Activated CD4-positive, alpha-beta T cell treated with anti-CD3 and anti-CD28 coated beads for 4 hours (primary cell): ENCODE data around the gene KCNF1.

Source experiments
- DNase-seq, 2 donors: peaks; one replicate each; pipeline ENCODE4 v3.0.0-alpha.2; 2020

Gene KCNF1

DNA sequence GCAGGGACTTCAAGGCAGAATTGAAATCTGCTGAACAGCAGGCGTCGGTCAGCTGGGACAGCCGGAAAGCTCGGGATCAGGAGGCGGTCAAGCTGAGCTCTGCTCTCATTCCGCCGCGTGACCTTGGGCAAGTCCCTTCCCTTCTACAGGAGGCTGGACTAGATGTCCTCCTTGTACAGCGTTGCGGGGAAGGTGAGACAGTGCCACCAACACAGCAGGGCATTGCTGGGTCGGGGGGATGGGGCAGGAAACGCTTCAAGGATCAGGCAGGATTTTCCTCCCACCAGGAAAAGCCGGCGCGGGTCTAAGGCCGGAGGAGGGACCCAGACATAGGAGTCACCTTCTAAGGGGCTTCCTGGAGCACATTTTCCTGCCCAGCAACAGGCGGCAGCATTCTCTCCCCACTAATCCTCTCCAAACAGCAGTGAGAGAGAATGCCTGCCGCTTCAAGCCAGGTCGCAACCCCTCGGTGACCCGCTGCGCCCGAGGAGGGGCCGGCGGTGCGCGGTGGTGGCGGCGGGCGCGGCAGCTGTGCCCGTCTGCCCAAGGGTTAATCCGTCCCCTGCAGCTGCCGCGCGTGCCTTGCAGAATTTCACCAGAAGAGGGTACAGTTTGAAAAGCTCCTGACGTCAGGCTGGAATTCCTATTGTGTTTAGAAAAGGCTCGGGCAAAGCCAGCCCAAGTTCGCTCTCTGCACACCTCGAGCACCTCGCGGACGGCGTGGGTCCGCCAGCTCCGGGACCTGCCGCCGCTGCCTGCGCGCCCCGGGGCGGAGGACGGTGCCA, at the start of gene KCNF1:
KCNF1 (plus strand) TSS at position 644 of the 785 bp plus-strand sequence. CDS start 493 bp downstream, outside the sequence.
- DNase-seq, result no peak

DNA sequence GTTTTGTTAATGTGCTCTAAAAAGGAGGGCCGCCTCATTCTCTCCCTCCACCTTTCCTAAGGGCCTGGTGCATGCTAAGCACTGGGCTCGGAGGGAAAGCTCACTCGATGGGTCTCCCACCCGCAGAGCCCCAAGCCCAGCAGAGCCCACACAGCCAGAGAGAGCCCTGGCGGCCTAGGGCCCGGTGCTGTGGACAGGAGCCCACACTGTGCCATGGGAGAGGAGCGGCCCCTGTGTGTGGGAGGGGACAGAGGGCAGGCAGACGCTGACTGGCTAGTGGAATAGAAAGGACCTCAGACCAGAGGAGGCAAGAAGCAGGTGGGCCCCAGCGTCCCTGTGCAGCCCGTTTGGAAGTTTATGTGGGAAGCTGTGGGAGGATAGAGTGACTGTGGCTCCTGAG, 49.4 kb upstream of the KCNF1 start:
- no peak for DNase-seq

- no peak for DNase-seq
Observed at GRCh38 chr2:10863047-10863446, 48.7 kb upstream of the KCNF1 start.

- no peak for DNase-seq
Observed at GRCh38 chr2:10863837-10864236, 47.9 kb upstream of the KCNF1 start.

- DNase-seq, result no peak
Observed at GRCh38 chr2:10864251-10864650, 47.5 kb upstream of the KCNF1 start.

- DNase-seq, result no peak
Observed at GRCh38 chr2:10864861-10865636, 46.7 kb upstream of the KCNF1 start.

GRCh38 chr2:10865841-10866240, 45.9 kb upstream of the KCNF1 start:
- no peak for DNase-seq

DNA sequence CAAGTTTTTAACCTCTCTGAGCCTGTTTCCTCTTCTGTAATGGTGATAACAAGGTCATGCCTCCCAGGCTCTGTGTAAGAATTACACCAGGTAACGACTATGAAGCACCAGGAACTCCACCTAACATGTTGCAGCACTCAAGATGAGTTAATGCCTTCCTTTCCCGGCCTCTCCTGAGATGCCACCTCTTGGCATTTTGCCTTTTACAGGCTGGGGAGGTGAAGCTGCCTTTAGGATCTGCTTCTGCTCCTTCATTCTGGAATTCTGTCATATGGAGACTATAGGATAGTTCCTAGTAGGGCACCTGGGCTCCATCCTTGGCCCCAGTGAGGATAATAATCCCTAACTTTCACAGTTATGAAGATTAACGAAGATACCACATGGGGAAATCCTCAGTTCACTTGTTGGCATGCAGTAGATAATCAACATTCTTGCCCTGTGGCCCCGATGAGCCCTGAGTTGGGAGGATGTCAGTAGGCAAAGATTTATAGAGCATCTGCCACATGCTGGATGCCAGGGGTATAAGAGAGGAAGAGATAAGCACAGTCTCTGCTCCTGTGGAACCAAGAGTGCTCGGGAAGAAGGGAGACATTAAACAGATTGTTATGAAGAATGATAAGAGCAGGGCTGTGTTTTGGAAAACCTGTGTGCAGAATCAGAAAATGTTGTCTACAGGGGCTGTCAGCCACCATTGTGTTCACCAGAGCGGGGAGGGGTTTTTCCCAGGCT, 43.9 kb upstream of the KCNF1 start:
- DNase-seq, result no peak

- DNase-seq, result no peak
Observed at GRCh38 chr2:10868465-10869314, 43.0 kb upstream of the KCNF1 start.

DNA sequence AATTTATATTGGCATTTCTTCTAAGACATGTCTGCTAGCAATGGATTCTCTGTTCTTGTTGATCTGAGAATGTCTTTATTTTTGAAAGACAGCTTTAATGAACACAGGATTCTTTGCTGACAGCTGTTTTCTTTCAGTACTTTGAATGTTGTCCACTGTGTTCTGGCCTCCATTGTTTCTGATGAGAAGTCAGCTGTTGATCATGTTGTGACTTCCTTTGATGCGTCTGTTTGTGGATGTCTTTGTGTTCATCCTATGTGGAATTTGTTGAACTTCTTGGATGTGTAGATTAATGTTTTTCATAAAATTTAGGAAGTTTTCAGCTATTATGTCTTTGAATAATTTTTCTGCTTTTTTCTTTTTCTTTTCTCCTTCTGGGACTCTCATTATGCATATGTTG, 39.8 kb upstream of the KCNF1 start:
- DNase-seq, result no peak

- no peak for DNase-seq
Observed at GRCh38 chr2:10873171-10873570, 38.6 kb upstream of the KCNF1 start.

DNA sequence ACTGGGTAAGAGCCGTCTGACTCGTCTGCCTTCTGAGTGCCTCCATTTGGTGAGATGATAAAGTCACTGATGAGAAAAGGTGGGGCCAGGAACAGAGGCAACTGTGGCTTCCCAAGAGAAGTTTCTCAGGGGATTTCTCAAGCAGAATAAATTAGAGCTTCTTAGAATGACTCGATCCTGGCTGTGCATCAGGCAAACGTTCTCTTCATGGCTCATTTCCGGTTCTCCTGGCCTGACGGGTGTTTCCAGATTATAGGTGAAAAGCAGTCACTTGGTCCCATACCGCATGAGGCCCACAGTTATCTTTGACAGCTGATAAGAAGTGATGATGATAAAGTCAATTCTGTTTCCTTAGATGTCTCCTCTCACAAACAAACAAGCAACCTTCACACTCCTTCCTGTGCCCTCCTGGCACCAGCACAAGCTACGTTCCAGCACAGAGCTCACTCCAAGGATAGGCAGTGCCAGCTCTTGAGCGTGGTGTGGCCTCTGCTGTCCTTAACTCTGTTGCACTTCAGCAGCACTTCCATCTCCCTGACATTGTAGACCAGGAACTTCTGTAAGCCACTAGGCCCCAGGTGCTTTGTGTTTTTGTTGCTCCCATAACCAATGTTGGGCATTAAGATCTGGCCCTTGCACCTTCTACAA, 37.8 kb upstream of the KCNF1 start:
- no peak for DNase-seq

DNA sequence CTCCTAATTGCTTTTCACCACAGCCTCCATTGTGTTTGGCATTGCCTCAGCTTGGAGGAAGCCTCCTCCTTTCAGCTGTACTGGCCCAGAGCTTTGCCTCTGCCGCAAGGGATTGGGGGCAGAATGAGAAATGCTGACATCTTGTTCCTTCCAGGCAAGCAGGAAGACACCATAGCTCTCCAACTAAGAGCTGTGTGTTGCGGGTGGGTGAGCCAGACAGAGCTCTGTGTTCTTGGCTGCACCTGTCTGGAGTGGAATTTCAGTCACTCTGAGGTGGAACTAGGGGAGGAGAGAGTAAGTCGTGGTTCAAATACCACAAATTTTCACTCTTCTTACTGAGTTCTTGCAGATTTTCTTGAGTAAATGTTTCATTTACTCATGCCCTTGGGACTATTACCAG, 36.6 kb upstream of the KCNF1 start:
- DNase-seq, result no peak

DNA sequence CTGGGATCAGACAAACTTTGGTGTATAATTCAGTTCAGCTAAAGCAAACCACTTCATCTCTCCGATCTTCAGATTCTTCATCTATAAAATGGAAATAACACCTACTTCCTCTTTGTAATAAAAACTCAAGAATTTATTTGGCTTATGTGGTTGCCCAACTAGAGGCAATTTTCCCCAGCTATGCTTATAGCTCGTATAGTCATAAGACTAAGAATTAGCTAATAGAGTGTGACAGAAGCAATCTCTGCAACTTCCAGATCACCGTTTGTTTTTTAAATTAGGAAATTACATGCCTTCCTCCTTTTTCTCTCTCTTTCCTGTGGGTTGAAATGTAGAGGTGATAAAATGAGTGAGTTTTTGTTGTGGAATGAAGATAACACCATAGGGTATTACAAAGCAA, 35.3 kb upstream of the KCNF1 start:
- no peak for DNase-seq

DNA sequence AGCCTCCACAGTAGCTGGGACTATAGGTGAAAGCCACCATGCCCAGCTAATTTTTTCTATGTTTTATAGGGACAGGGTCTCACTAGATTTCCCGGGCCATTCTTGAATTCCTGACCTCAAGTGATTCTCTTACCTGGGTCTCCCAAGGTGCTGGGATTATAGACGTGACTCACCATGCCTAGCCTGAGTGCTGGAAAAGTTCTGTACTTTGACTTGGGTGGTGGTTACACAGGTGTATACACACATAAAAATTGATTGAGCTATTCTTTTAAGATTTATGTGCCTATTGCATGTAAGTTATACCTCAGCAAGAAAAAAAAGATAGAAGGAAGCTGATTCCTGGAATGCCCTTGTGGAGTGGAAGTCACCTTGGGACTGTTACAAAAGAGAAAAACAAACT, 34.8 kb upstream of the KCNF1 start:
- DNase-seq, result no peak

DNA sequence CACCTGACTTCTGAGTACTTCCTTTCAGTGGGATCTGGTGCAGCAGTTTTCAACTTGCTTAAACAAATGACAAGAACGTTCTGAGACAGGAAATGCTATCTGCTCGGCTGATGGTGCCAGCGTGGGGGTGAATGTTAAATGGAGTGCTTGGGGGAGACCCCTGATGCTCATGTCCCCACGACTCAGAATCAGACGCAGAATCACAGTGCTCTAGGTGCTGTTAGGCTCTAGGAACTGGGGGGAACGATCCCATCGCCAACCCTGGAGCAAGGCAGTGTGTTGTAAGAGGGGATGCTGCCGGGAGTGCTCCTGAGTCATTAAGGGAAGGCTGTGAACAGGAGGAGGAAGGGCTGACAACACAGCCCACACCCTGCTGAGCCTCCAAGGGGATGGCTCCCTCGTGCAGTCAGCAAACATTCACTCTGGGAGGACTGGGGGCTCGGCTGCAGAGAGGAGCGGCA, 34.1 kb upstream of the KCNF1 start:
- no peak for DNase-seq

- DNase-seq, result no peak
Observed at GRCh38 chr2:10878268-10878915, 33.3 kb upstream of the KCNF1 start.

- no peak for DNase-seq
Observed at GRCh38 chr2:10879159-10879558, 32.6 kb upstream of the KCNF1 start.

DNA sequence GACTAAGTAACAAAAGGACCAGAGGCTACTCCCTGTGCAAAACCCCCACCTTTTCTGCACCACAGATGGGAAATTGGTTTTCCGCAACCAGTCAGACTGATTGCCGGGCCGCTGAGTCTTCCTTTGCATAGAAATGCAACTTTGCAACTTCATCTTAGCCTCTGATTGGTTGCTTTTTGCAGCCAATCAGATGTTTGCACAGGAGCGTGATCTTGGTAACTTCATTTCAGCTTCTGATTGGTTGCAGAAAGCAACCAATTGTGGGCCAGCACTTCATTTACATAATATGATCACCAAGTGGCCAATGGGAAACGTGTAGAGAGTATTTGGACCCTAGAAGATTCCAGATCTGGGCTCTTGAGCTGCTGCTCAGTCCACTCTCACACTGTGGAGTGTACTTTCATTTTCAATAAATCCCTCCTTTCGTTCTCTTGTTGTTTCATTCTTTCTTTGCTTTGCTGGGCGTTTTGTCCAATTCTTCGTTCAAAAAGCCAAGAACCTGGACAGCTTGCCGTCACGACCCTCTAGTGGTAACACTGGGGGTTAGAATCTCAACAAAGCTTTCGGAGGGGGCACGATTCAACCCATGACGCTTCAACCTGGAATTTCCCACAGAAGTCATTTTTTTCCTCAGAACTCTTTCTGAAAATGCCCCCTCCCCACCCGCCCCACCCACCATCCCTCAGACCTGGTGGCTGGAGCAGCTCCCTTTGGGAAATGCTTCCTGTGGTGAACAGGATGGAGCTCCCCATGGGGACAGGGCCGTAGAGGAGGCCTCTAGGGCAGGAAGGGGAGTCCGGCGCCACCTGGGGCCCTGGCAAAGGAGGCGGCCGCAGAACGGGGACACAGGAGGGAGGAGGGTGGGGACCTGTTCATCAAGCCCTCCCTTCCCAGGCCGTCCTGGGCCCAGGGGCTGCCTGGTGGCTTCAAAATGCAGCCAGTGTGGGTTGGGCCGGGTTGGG, 31.8 kb upstream of the KCNF1 start:
- DNase-seq, result no peak
